MM.1S (cell line): ENCODE data around the gene ARHGAP27.
"Not testable (repeated sequence)": the region's sequence is repeated elsewhere in the genome, so short reads cannot be mapped to it uniquely, and the experiment has no call there.

Experiments used
- CTCF ChIP-seq: fragments of 300-600 bp; sonication (generic); IDR thresholded peaks from 2 replicates; pipeline ENCODE4 v1.5.1; 2016; ENCODE audit warnings: antibody characterized with exemption, low read length, mixed read lengths
- EZH2 ChIP-seq: fragments of 300-600 bp; sonication (generic); optimal IDR thresholded peaks from 2 replicates; pipeline ENCODE3; 2017; ENCODE audit warnings: low read depth, mild to moderate bottlenecking, antibody characterized with exemption, low read length, mixed read lengths

- not testable (repeated sequence) for TF ChIP-seq CTCF, EZH2
Observed at GRCh38 chr17:45446872-45447625, 14.4 kb upstream of the ARHGAP27 start.
